Fibroblast of pulmonary artery (primary cell): ENCODE data around the gene TIMP1.

Source experiments
- DNase-seq: peaks from one replicate; pipeline ENCODE4 v3.0.0-alpha.2; 2010; ENCODE audit warnings: low read depth
- H3K4me3 ChIP-seq: replicated peaks from 2 replicates; pipeline ENCODE4 v1.5.1; 2011; ENCODE audit warnings: low read depth, mild to moderate bottlenecking, control low read depth, low read length, moderate library complexity
- CTCF ChIP-seq: IDR thresholded peaks from 2 replicates; pipeline ENCODE4 v1.5.1; 2011; ENCODE audit warnings: mild to moderate bottlenecking, control low read depth, low read length, inconsistent platforms; ENCODE audit errors: missing control alignments

TIMP1 gene

GRCh38 chrX:47620303-47620685 lies 38.1 kb downstream of the TIMP1 start:
- TF ChIP-seq CTCF = no peak
- H3K4me3 ChIP-seq = no peak overlapping the region
- no peak for DNase-seq

- H3K4me3 ChIP-seq = no peak overlapping the region
- DNase-seq = no peak
- TF ChIP-seq CTCF = no peak
These were observed 39.6 kb downstream of the TIMP1 start for GRCh38 chrX:47621851-47622250.

- DNase-seq = peak; percentile 82
These were observed 41.3 kb downstream of the TIMP1 start for GRCh38 chrX:47623540-47624027.

GRCh38 chrX:47625365-47625764 lies 43.1 kb downstream of the TIMP1 start:
- TF ChIP-seq CTCF = no peak
- no peak for DNase-seq
- no peak overlapping the region for H3K4me3 ChIP-seq

More at GRCh38 chrX:47623540-47624027, 41.3 kb downstream of the TIMP1 start:
- TF ChIP-seq CTCF = no peak
- peak overlapping the region; percentile 39 for H3K4me3 ChIP-seq

- peak; percentile 17 for TF ChIP-seq CTCF
- no peak for DNase-seq
- H3K4me3 ChIP-seq = no peak overlapping the region
These were observed 46.7 kb downstream of the TIMP1 start for GRCh38 chrX:47628982-47629381.

GRCh38 chrX:47629419-47630200 lies 47.4 kb downstream of the TIMP1 start, which contains the start of gene CFP:
CFP (minus strand) TSS chrX:47629930; CDS start chrX:47629844, 86 bp downstream.
- no peak for DNase-seq
- no peak for TF ChIP-seq CTCF
- H3K4me3 ChIP-seq = no peak within 1 kb of the TSS

GRCh38 chrX:47631676-47632075 lies 49.4 kb downstream of the TIMP1 start:
- no peak overlapping the region for H3K4me3 ChIP-seq
- TF ChIP-seq CTCF = no peak
- DNase-seq = no peak
